HepG2 (cell line): Measurements from ENCODE around the gene MYO7A. TPM values are rescaled to one million over a fixed set of nuclear protein-coding genes. Genes with fewer than 3 reads are reported as not detected.

Source experiments
- KIAA2018 ChIP-seq: sonication (generic); formaldehyde crosslinking; IDR thresholded peaks from 2 replicates; pipeline ENCODE4 v1.5.0; 2020; ENCODE audit warnings: mild to moderate bottlenecking, missing genetic modification reagents, borderline replicate concordance
- KLF16 ChIP-seq, 2 experiments: sonication (generic) in 1 of 2; formaldehyde crosslinking in 1 of 2; IDR thresholded peaks; 2 replicates each; pipeline versions ENCODE4 v1.6.1 to v1.8.0; 2016 to 2023; ENCODE audit warnings: missing genetic modification reagents in 2 of 2, missing compliant biosample characterization in 1 of 2
- MTERF4 ChIP-seq: sonication (generic); formaldehyde crosslinking; IDR thresholded peaks from 2 replicates; pipeline ENCODE4 v1.8.0; 2023; ENCODE audit warnings: mild to moderate bottlenecking, missing genetic modification reagents
- MXD1 ChIP-seq: sonication (generic); formaldehyde crosslinking; IDR thresholded peaks from 2 replicates; pipeline ENCODE4 v1.4.0; 2020; ENCODE audit warnings: mild to moderate bottlenecking, missing genetic modification reagents
- NBN ChIP-seq: fragments of 450-650 bp; conservative IDR thresholded peaks from 2 replicates; pipeline ENCODE4 v1.6.1; 2017
- RBM39 ChIP-seq: fragments of 200-400 bp; formaldehyde crosslinking; IDR thresholded peaks from one replicate; pipeline ENCODE4 v1.6.1; 2018; ENCODE audit warnings: antibody characterized with exemption, mild to moderate bottlenecking, low read depth, low read length; ENCODE audit not compliant: poor library complexity, severe bottlenecking
- ZFY ChIP-seq: sonication (generic); formaldehyde crosslinking; IDR thresholded peaks from 2 replicates; pipeline ENCODE4 v1.4.0; 2020; ENCODE audit warnings: missing genetic modification reagents
- ZNF552 ChIP-seq: sonication (generic); formaldehyde crosslinking; IDR thresholded peaks from 2 replicates; pipeline ENCODE4 v1.9.0; 2022; ENCODE audit warnings: missing genetic modification reagents, mild to moderate bottlenecking, borderline replicate concordance
- polyA plus RNA-seq, 8 experiments: library from polyadenylated mRNA; depleted of rRNA in 3 of 8; stranded (reverse) in 7 of 8; unstranded in 1 of 8; fragments of >200 nt; fragmentation: Illumina TruSeq in 4 of 8; extraction: Trizol in 4 of 8; gene quantifications; 2 replicates each; pipeline versions ENCODE4 v1.2.1 to v1.2.3, GENCODE V29; 2011 to 2016; ENCODE audit warnings: low read depth in 4 of 8, missing spikeins in 1 of 8, mixed read lengths in 1 of 8; ENCODE audit not compliant: insufficient read depth in 1 of 8
- total RNA-seq, 5 experiments: library from RNA; depleted of rRNA; stranded (reverse); fragments of >200 nt; fragmentation: Illumina TruSeq; extraction: Trizol; gene quantifications; 2 replicates each; pipeline ENCODE4 v1.2.3, GENCODE V29; 2016; ENCODE audit warnings: low read depth in 1 of 5

MYO7A gene
- total and polyA plus RNA-seq, 2 of the 13 experiments (the other 11 are each of a cell fraction or from before 2014, with no cell fraction given), result 7.5 to 10.0 TPM

GRCh38 chr11:77081976-77082836 lies 45.8 kb upstream of the MYO7A start (continued):
- TF ChIP-seq KIAA2018 (CRISPR knock-in tag), result no peak
- no peak for TF ChIP-seq KLF16 (CRISPR knock-in tag; IDR thresholded peaks at IDR 0.05)
- no peak for TF ChIP-seq NBN
- no peak for TF ChIP-seq MXD1 (CRISPR knock-in tag)
- 0 out of 2 replicates have a peak, but pooled peaks have one; percentile 33 for TF ChIP-seq ZFY (CRISPR knock-in tag)
- TF ChIP-seq MTERF4, result no peak
- no peak for TF ChIP-seq RBM39
- no peak for TF ChIP-seq ZNF552 (CRISPR knock-in tag)
- TF ChIP-seq, all 625 proteins: peak for 9
